ENCODE data around the gene CTSA.
"Not testable (repeated sequence)": the region's sequence is repeated elsewhere in the genome, so short reads cannot be mapped to it uniquely, and the experiment has no call there.

Gene CTSA

DNA sequence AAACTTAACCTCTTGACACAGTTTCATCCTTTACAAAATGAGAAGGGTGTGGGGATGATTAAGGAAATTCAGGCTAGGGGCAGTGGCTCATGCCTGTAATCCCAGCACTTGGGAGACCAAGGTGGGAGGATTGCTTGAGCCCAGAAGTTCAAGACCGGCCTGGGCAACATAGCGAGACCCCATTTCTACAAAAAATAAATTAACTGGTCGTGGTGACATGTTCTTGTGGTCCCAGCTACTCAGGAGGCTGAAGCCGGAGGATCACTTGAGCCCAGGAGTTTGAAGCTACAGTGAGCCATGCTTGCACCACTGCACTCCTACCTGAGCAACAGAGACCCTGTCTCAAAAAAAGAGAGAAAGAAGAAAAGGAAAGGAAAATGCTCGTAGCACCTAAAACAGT lies 24.7 kb upstream of the CTSA start:
- no peak for DNase-seq (ENCODE audit: low spot score)

- DNase-seq (ENCODE audit: low spot score): no peak
These were observed 23.9 kb upstream of the CTSA start for GRCh38 chr20:45867136-45867818.

DNA sequence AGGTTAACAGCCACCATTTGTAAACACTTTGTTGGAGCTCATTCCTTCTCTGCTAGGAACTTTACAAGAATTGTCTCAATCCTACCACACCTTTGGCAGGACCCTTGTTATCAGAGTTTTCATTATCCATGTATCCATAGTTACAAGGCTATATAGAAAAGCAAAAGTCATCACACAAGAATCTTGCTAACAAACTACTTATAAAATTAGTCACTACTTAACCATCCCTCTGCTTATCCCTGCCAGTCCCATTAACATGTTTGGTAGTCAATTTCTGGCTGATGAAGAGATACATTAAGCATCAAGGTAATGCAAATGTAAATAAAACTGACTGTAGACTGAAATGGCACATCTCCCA lies 23.3 kb upstream of the CTSA start:
- DNase-seq (ENCODE audit: low spot score): no peak

DNA sequence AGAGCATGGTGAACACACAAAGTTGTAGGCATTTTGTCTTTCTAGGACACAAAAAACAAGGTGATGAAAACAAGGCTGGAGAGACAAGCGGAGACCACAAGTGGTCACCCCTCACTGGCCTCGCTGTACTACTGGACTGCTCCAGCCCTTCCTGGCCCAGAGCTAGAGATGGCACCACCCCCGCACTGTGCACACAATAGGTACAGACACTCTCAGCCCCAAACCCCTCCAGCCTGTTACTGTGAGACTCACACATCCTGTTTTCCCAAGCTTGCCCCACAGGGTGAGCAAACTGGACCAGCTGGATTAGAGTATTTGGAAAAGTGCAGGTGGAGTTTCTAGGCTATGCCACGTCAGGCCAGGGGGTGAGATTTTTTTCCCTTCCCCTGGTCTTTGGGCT lies 18.5 kb upstream of the CTSA start:
- no peak for DNase-seq (ENCODE audit: low spot score)

DNA sequence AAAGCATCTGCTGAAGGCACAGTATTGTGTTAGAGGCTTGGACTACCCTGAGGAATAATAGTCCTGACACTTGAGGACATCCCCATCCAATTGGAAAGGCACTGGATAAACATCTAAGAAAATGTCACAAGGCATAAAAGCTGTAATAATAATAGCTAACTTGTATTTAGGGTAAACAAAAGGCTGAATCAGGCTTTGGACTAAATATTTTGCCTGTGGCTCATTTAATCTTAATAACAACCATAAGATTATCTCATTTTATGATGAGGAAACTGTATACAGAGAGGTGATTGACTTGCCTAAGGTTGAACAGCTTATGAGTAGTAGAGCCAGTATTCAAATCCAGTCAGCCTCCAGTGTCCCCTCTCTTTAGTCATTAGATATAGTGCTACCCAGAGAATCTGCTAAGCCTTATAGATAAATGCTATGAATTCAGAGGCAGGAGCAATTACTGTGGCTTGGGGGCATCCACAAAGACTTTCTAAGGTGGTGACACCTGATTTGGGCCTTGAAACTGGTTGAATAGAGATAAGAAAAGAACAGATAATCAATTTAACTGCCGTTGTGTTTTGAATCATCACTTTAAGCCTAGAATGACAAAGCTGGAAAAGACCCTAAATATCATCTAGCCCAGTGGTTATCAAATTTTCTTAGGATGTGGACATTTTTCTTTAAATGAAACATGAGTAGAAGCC lies 17.6 kb upstream of the CTSA start:
- no peak for DNase-seq (ENCODE audit: low spot score)

DNA sequence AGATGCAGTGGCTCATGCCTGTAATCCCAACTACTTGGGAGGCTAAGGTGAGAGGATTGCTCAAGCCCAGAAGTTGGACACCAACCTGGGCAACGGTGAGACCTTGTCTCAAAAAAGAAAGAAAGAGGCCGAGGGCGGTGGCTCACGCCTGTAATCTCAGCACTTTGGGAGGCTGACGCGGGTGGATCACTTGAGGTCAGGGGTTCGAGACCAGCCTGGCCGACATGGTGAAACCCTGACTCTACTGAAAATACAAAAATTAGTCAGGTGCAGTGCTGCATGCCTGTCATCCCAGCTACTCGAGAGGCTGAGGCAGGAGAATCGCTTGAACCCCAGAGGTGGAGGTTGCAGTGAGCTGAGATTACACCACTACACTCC lies 17.0 kb upstream of the CTSA start:
- DNase-seq (ENCODE audit: low spot score): not testable (repeated sequence)

DNA sequence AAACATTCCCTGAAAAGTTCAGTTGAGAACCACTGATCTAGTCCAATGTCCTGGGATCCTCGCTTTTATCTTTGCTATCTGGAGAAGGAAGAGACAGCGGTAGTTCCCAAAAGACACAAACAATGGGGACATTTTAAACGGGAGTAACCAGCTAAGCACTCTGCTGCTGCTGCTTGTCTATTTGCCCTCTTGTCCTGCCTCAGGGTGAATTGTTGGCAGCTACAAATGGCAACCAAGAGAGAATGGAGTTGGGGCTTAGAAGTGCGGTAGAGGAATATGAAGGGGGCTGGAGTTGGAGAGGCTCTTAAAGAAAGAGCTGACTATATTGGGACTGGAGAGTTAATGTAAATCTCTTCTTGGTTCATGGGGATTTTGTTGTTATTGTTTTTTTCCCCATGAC lies 16.6 kb upstream of the CTSA start:
- no peak for DNase-seq (ENCODE audit: low spot score)

- peak; percentile 82 for DNase-seq (ENCODE audit: low spot score)
These were observed 12.9 kb upstream of the CTSA start for GRCh38 chr20:45878076-45878761.

DNA sequence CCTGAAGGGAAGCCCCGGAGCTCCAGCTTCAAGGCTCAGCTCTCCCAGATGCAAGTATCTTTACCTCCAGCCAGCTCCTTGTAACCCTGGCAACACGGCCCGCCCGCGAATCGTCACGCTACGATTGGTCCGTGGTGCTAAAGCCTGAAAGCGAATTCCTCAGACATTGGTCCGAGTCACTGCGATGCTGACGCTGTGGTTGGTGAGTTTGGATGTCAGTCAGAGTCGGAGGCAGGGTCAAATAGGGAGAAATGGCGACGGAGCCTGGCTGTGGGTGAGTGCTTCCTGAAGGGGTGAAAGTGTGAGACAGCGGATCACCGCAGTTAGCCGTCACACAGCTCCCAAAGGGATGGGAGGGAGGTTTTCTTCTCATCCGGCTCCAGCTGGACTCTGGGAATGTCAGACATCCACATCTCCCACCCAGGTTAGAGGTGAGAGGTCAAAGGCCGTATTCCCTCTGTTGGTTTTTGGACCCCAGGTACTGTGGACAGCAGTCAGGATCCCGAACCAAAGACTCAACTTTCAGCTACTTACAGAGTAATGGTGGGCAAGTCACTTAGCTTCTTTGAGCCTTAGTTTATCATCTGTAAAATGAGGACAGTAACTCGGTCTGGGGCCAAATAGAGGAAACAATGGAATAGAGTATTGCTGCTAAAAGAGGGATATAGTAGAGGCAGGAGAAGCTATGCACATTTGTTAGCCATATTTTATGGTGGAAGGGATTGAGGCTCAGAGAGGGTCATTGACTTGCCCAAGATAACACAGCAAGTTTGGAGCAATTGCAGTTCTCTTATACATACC lies 9.9 kb upstream of the CTSA start, which contains the start of gene ZSWIM1:
Gene ZSWIM1, plus strand, starts transcription at position 240 of the 801 bp plus-strand sequence. CDS start 1,366 bp downstream, outside the sequence.
- DNase-seq (ENCODE audit: low spot score): peak; percentile 100

GRCh38 chr20:45882469-45883099 lies 8.6 kb upstream of the CTSA start:
- no peak for DNase-seq (ENCODE audit: low spot score)

- no peak for DNase-seq (ENCODE audit: low spot score)
These were observed 8.1 kb upstream of the CTSA start for GRCh38 chr20:45883100-45883469.

GRCh38 chr20:45886590-45887345 lies 4.4 kb upstream of the CTSA start:
- DNase-seq (ENCODE audit: low spot score): no peak

- no peak for DNase-seq (ENCODE audit: low spot score)
These were observed 3.8 kb upstream of the CTSA start, which contains the start of gene SPATA25 for GRCh38 chr20:45887346-45887715. Gene SPATA25, minus strand, starts transcription at chr20:45887622. Its CDS starts 32 bp downstream, at chr20:45887590.

- DNase-seq (ENCODE audit: low spot score): no peak
These were observed 2.5 kb upstream of the CTSA start for GRCh38 chr20:45888681-45889080.

GRCh38 chr20:45890077-45890984 lies 804 bp upstream of the CTSA start:
- DNase-seq (ENCODE audit: low spot score): peak; percentile 71

GRCh38 chr20:45892049-45892825 lies 1.1 kb downstream of the CTSA start:
- DNase-seq (ENCODE audit: low spot score): peak; percentile 67

GRCh38 chr20:45892828-45893500 lies 1.8 kb downstream of the CTSA start:
- no peak for DNase-seq (ENCODE audit: low spot score)

- no peak for DNase-seq (ENCODE audit: low spot score)
These were observed 2.7 kb downstream of the CTSA start for GRCh38 chr20:45893831-45894230.

DNA sequence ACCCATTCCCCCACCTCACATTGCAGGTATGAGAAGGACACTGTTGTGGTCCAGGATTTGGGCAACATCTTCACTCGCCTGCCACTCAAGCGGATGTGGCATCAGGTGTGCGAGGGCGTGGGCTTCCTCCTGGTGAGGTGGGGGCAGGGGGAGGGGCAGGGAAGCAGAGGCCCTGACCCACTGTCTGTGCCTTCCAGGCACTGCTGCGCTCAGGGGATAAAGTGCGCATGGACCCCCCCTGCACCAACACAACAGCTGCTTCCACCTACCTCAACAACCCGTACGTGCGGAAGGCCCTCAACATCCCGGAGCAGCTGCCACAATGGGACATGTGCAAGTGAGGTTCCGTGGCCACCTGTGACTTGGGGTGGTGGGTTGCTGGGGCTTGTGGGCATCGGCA lies 3.7 kb downstream of the CTSA start:
- DNase-seq (ENCODE audit: low spot score): no peak
